ENCODE measurements around the gene DPY19L1. TPM values are rescaled to one million over a fixed set of nuclear protein-coding genes. Genes with fewer than 3 reads are reported as not detected.
A peak's percentile ranks its signal among the peaks of the same experiment; 100 is the strongest.
"Not testable (repeated sequence)": the region's sequence is repeated elsewhere in the genome, so short reads cannot be mapped to it uniquely, and the experiment has no call there.

The DPY19L1 gene
- total RNA-seq, 1 experiment from 2014 or later: 13.3 TPM

DNA sequence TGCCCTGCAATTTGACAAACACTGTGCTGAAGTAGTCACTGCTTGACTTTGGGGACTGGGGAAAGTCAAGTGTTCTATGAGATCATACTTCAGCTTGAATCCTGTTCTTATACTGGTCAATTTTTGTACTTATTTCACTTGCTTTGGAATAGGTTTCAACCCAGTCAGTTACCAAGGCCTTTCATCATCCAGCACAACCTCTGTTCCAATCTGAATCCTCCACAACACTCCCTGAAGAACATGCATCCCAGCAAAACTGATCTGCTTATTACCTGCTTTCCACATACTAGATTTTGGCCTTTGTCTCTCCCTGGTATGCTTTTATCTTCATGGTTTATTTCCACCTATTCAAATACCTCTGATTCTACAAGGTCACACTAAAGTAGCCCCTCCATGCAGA is 29.5 kb downstream of the DPY19L1 start:
- no peaks in the 10 kb centered on the region for H3K27me3 ChIP-seq
- no peaks in the 10 kb centered on the region; the same call in 1 of the 2 replicates for H3K9me3 ChIP-seq
- no peak overlapping the region for H3K4me3 ChIP-seq
- DNase-seq: no peak
- no peaks in the 10 kb centered on the region for H3K36me3 ChIP-seq

- Histone ChIP-seq H3K4me3 (no peak overlapping the region), H3K27me3 (no peaks in the 10 kb centered on the region), H3K36me3 (no peaks in the 10 kb centered on the region), H3K9me3 (no peaks in the 10 kb centered on the region; the same call in 1 of the 2 replicates)
- peak; percentile 47 for DNase-seq
These were observed 32.7 kb downstream of the DPY19L1 start for GRCh38 chr7:35004531-35005095.

DNA sequence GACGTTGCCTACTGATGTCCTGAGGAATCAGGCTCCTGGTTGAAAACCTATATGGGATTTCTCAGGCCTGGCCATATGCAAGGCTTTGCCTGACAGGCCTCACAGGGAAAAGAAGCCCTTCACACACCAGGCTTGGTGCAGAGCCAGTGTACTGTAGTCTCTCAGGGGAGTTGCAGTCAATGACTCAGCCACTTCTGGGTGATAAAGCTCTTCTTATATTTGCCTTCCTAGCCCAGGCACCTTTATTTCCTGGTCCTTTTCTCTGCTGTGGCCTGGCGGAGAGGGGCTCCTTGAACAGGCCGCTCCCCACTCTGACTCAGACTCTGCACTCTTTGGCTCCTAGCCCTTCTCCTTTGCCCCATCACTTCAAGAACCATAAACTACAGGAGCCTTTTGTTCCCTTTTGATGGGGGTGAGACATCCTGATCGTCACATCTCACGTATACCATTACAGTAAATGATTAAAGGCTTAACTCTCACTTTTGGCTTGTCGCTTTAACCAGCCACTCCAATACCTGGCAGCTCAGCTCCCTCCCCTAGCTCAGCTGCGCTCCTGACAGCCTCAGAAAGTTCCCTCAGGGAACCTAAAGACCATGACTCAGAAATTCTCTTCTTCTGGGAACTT is 33.5 kb downstream of the DPY19L1 start:
- H3K36me3 ChIP-seq: no peaks in the 10 kb centered on the region
- no peaks in the 10 kb centered on the region; the same call in 1 of the 2 replicates for H3K9me3 ChIP-seq
- no peaks in the 10 kb centered on the region for H3K27me3 ChIP-seq
- peak; percentile 82 for DNase-seq
- no peak overlapping the region for H3K4me3 ChIP-seq

DNA sequence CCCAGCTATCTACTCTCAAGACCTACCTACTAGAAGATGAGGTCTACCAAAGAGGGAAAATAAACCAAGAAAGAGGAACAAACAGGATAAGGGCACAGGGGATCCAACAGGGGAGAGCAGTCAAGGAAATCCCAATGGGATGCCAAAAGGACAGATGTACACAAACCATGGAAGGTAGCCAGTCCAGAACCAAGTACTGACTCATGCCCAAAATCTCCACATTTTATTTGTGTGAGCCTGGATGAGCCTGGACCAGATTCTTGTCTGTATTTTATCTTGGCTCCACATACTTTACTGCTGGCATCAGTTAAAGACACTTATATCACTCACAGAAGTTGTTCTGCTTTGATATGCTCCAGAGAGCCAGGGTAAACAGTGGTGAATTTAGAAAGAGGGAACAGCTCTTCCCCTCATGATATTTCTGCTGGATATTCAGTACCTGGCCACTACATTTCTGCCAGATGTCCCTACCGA is 34.1 kb downstream of the DPY19L1 start:
- H3K4me3 ChIP-seq, H3K27me3 ChIP-seq, H3K36me3 ChIP-seq, H3K9me3 ChIP-seq: not testable (repeated sequence)
- peak; percentile 63 for DNase-seq

DNA sequence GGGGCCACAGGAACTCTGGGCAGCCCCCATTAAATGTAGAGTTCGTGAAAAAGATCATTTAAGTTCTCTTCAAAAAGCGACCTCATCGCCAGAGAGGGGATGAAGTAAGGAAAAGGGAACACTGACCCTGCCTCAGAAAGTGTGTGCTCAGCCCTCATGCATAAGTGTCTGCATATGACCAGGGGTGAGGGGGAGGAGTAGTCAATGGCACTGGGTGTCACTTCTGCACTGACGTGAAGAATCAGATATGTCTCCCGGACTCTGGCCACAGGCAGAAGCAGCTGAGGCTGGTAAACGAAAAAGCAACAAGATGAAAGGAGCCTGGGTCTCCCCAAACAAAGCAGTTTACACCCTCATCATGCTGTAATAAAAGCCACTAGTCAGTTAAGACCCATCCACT is 39.0 kb downstream of the DPY19L1 start:
- not testable (repeated sequence) for DNase-seq, H3K9me3 ChIP-seq, H3K27me3 ChIP-seq, H3K4me3 ChIP-seq, H3K36me3 ChIP-seq

GRCh38 chr7:34996423-34997090 is 40.7 kb downstream of the DPY19L1 start:
- H3K36me3 ChIP-seq, H3K4me3 ChIP-seq, H3K27me3 ChIP-seq, H3K9me3 ChIP-seq: not testable (repeated sequence)
- peak; percentile 7 for DNase-seq

GRCh38 chr7:34995757-34996156 is 41.5 kb downstream of the DPY19L1 start:
- Histone ChIP-seq H3K36me3 (no peaks in the 10 kb centered on the region), H3K4me3 (no peak overlapping the region), H3K9me3 (no peaks in the 10 kb centered on the region), H3K27me3 (no peaks in the 10 kb centered on the region)
- no peak for DNase-seq

DNA sequence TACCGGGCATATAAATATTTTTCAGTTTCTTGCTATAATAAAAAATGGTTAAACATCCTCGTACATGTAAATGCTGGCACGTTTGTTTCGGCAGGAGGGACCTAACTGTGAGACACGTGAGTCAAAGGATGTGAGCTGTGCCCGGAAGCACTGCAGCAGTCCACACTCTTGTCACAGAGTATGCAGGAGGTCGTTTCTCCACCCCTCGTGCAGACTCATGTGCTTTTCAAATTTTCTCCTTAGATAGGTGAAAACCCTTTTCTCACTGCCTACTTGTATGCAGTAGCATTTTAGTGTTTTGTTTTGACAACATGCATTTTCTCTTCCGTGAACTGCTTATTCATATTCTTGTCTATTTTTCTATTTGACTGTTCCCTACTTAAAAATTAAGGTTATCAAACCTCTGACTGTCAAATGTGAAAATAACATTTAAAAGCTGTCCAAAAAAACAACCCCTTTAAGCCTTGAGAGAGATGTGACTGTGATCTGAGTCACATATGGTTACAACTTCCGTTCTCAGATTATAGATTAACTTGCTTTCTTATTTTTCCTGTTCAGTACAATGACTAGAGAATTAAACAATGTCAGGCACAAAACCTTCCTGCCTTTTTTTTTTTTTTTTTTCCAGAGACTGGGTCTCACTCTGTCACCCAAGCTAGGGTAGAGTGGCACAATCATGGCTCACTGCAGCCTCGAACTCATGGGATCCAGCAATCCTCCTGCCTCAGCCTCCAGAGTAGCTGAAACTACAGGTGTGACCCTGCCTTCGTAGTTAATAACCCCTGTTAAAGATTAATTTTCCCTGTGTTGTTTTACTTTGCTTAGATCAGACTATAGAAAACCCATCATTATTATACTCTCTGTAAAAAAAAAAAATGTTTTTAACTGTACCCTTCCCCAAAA is 45.1 kb downstream of the DPY19L1 start:
- Histone ChIP-seq H3K36me3 (no peaks in the 10 kb centered on the region), H3K27me3 (no peaks in the 10 kb centered on the region), H3K4me3 (no peak overlapping the region), H3K9me3 (no peaks in the 10 kb centered on the region)
- DNase-seq: no peak

- H3K9me3 ChIP-seq, DNase-seq, H3K36me3 ChIP-seq, H3K27me3 ChIP-seq, H3K4me3 ChIP-seq: not testable (repeated sequence)
These were observed 48.7 kb downstream of the DPY19L1 start for GRCh38 chr7:34988442-34989125.

DNA sequence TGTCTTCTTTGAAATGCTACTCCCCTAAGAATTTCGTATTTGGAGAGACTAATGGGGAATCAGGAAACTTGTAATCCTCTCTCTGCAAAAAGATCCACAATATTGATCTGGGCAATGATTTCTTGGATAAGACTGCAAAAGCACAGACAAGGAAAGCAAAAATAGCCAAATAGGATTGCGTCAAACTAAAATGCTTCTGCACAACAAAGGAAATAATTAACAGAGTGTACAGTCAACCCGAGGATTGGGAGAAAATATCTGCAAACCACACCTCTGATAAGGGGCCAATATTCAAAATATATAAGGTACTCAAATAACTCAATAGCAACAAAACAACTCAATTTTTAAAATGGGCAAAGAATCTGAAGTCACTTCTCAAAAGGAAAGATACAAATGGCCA is 52.1 kb downstream of the DPY19L1 start:
- not testable (repeated sequence) for H3K36me3 ChIP-seq, H3K27me3 ChIP-seq, H3K9me3 ChIP-seq, H3K4me3 ChIP-seq, DNase-seq

GRCh38 chr7:34984140-34984539 is 53.1 kb downstream of the DPY19L1 start:
- H3K27me3 ChIP-seq, H3K9me3 ChIP-seq, H3K4me3 ChIP-seq, H3K36me3 ChIP-seq, DNase-seq: not testable (repeated sequence)

- H3K9me3 ChIP-seq: no peaks in the 10 kb centered on the region
- DNase-seq: no peak
- no peak overlapping the region for H3K4me3 ChIP-seq
- no peaks in the 10 kb centered on the region for H3K36me3 ChIP-seq
- H3K27me3 ChIP-seq: no peaks in the 10 kb centered on the region
These were observed 54.8 kb downstream of the DPY19L1 start for GRCh38 chr7:34982371-34983019.

DNA sequence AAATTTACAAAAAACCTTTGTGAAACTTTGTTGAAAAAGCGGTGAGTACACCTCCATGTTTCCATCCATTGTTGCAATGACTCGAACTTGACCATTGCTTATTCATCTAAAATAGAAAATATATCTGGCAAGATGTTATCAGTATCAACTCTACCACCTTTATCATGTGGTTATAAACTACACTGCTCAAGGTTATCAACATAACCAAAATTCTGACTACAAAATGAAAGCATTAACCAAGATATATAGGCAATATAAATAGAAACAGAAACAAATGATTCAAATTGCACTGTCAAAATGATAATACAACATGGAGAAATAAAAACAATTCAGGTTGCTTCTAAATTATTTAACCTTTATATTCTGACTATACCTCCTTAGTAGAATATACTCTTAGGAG is 58.2 kb downstream of the DPY19L1 start:
- H3K27me3 ChIP-seq, H3K9me3 ChIP-seq, DNase-seq, H3K4me3 ChIP-seq, H3K36me3 ChIP-seq: not testable (repeated sequence)

DNA sequence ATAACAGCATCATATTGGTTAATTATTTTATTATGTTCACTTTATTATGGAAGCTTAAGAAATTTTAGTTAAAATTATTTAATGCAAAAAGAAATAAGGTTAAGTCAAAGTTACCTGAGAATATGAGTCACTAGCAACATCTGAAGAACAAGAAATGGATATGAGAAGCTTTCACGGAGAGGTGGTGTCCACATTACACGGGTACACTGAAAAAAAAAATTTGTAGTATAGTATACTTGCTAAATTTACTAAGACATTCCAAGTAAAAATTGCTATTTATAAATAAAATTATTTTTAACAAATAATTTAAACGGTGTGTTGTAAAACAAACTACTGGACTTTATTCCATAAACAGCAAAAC is 63.9 kb downstream of the DPY19L1 start:
- H3K27me3 ChIP-seq: no peaks in the 10 kb centered on the region
- DNase-seq: no peak

GRCh38 chr7:34972739-34973399 is 64.4 kb downstream of the DPY19L1 start:
- not testable (repeated sequence) for DNase-seq, H3K27me3 ChIP-seq, H3K36me3 ChIP-seq, H3K9me3 ChIP-seq, H3K4me3 ChIP-seq

More for the DNA sequence above, 63.9 kb downstream of the DPY19L1 start:
- no peak overlapping the region for H3K4me3 ChIP-seq
- no peaks in the 10 kb centered on the region for H3K9me3 ChIP-seq
- H3K36me3 ChIP-seq: no peaks in the 10 kb centered on the region

DNA sequence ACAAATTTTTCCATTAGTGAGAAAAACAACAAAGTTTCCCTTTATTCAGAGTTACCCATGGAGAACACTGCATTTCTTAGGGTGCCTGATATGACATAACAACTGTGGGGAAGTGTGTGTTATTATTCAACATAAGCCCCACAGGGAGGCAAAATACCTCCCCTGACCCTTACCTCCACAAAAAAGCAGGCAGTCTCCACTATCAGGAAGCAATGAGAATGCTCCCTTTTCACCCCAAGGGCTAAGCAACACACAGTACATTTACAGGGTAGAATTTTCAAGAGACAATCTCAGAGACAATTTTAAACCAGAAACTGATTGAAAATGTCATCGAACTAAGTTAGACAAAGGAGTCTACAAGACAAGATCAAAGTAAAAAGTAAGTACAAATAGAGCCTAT is 69.5 kb downstream of the DPY19L1 start:
- H3K36me3 ChIP-seq, DNase-seq, H3K9me3 ChIP-seq, H3K27me3 ChIP-seq, H3K4me3 ChIP-seq: not testable (repeated sequence)

Measured in MG63 (cell line).